C4-2B (cell line): ENCODE results near the gene SPATS1.

ENCODE experiments used
- CTCF ChIP-seq: fragments of 450-650 bp; conservative IDR thresholded peaks from 2 replicates; pipeline ENCODE4 v1.5.1; 2017; ENCODE audit warnings: mild to moderate bottlenecking
- ZFX ChIP-seq: fragments of 450-650 bp; IDR thresholded peaks from 2 replicates; pipeline ENCODE4 v1.6.1; 2017

GRCh38 chr6:44356487-44356886 lies 14.0 kb downstream of the SPATS1 start:
- TF ChIP-seq CTCF = no peak
- TF ChIP-seq ZFX = no peak
